NCI-H2107 treated with DMSO at 0.1 percent for 48 hours (cell line): ENCODE data around the gene FCGBP.
"Not testable (repeated sequence)": the region's sequence is repeated elsewhere in the genome, so short reads cannot be mapped to it uniquely, and the experiment has no call there.

Experiments
- DNase-seq: peaks from one replicate; lab custom pipeline; 2025; ENCODE audit not compliant: unreplicated experiment; lab: John Stamatoyannopoulos, UW

The FCGBP gene

GRCh38 chr19:39919976-39920375 is 14.5 kb downstream of the FCGBP start:
- no peak for DNase-seq

GRCh38 chr19:39918183-39918651 is 16.2 kb downstream of the FCGBP start:
- DNase-seq: no peak

GRCh38 chr19:39917561-39918182 is 16.8 kb downstream of the FCGBP start:
- DNase-seq: no peak

DNA sequence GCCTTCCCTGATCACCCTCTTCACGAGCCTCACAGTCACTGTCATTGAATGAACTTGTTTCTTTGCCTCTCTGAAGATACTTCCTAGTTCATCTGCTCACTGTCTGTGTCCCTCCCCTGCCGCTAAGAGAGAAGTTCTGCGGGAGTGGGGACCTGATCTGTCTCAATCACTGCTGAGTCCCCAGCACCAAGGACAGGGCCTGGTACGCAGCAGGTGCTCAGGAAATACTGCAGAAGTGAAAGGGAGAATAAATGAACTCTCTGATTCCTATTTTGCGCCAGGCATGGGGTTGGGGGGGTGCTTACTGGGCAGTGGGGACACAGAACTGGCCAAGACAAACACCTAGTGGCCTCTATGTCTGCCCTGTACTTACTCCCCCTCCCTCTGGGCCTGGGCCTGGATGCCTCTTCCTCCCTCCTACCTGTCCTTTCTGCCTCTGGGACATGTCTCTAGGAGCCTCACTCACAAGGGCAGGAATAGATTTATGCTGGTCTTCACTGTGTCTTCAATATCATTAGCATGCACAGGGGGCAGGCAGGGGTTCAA is 17.5 kb downstream of the FCGBP start:
- DNase-seq: no peak

DNA sequence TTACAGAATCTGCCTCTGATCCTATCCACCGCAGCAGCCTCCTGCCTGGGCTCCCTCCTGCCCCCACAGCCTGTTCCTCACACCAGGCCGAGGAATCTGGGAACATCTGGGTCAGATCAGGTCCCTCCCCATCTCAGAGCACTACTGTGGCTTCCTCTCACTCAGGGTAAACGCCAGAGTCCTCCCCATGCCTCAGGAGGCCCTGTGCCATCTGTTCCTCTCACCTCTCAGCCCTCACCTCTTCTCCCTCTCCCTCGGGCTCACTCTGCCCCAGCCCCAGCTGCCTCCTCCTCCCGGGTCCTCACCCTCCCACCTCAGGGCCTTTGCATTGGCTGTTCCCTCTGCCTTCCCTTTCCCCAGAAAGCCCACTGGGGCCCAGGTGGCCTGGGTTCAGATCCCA is 18.2 kb downstream of the FCGBP start:
- DNase-seq: no peak

GRCh38 chr19:39915848-39916215 is 18.6 kb downstream of the FCGBP start:
- DNase-seq: peak; percentile 13

DNA sequence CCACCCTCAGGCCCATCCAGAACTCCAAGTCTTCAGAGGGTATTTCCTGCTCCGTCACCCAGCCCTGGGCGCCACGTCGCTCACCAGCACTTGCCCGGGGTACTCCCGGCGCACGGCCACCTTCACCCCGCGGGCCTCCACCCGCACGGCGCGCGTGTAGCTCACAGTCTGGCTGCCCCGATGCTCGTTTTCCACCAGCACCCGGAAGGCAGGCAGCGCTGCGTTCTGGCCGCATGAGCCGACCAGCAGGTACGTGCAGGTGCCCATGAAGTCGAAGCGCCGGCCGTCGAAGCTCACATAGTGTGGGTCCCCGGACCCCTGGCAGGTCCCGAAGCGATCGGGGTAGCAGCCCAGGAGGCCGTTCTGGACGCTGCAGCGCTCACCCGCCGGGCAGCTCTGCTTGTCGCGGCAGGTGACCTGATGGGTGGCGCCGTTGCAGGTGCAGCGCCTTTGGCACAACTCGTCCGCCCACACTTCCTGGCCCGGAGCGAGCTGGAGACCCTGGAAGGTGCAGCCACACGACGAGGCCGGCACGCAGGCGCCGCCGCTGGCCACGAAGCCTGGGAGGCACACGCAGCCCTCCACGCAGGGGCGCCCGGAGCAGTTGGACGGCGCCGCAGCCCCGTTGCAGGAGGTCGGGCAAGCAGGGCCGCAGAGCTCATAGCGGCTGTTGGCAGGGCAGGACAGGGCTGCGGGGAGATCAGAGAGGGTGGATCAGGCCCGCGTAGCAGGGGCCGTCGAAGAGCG is 19.2 kb downstream of the FCGBP start:
- DNase-seq: no peak

- DNase-seq: no peak
These were observed 20.6 kb downstream of the FCGBP start for GRCh38 chr19:39913682-39914333.

DNA sequence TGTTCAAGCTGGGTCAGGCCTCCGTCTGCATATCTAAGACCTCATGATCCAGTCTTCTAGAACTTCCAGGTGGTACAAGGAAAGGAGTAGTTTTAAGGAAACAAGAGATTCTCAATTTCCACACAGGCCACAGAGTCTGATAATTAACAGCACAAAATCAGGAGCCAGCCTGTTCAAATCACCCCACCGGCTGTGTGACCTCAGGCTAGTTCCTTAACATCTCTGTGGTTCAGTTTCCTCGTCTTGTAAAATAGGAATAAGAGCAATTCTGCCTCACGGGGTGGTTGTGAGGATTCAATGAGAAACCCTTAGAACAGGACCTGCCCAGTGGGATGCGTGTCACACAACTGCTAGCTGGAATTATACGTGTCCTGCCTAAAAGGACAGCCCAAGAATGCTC is 25.6 kb downstream of the FCGBP start:
- DNase-seq: no peak

DNA sequence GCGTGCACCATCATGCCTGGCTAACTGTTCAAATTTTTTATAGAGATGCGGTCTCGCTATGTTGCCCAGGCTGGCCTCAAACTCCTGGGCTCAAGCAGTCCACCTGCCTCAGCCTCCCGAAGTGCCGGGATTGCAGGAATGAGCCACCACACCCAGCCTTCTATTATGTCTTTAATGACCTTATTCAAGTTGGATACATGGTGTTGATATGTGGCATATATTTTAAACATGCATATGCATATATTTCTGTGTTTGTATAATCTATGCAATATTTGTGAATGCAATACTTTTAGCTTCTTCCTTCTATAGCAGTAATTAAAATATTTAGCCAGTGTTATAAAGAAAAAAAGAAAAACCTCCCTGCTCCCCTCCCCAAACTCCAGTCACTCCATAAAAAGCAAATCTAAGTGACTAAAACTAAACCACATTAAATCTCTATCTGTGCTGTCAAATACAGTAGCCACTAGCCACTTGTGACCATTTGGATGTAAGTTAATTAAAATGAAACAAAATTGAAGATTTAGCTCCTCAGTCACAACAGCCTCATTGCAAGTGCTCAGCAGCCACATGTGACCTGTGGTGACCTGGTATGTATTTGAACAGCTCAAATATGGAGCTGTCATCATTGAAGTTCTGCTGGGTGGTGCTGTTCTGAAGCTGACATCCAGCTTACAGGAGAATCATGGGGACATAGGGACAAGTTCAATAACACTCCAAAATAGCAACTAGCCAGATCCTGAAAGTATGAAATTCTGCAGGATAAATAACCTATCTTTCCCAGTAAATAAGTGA is 27.4 kb downstream of the FCGBP start:
- no peak for DNase-seq

DNA sequence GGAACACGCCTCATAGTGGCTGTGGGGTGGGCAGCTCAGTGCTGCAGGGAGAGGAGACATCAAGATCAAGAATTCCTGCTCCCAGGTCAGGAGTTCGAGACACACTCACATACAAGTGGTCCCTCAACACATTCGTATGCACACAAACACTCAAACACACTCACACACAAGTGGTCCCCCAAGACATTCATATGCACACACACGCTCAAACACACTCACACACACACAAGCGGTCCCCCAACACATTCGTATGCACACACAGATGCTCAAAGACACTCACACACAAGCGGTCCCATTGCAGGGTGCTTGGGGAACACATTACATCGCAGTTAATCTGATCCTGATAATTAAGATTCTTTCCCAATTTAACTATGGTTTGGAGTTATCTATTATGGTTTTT is 28.2 kb downstream of the FCGBP start:
- DNase-seq: no peak

DNA sequence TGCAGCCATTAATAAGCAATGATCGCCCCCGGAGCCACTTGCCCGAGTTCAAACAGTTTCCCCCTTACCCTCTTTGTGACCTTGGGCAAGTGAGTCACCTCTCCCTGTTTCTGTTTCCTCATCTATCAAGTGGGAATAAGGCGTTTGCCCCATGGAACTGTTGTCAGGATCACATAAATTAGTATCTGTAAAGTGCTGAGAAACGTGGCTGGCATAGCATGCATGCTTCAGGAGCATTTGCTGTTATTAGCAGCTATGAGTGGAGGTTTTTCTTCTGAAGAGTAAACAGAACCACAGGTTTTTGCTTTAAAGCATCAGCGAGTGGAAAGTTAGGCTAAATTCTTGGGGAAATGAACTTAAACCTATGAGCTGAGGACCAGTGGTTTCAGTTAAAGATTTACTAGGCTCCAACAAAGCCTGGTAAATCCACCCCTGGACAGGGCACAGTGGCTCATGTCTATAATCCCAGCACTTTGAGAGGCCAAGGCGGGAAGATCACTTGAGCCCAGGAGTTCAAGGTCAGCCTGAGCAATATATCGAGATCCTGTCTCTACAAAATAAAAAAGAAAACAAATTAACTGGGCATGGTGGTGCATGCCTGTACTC is 30.8 kb downstream of the FCGBP start:
- DNase-seq: not testable (repeated sequence)

GRCh38 chr19:39902326-39902725 is 32.1 kb downstream of the FCGBP start:
- not testable (repeated sequence) for DNase-seq

GRCh38 chr19:39901681-39902080 is 32.8 kb downstream of the FCGBP start:
- not testable (repeated sequence) for DNase-seq

GRCh38 chr19:39898858-39899257 is 35.6 kb downstream of the FCGBP start:
- DNase-seq: not testable (repeated sequence)

DNA sequence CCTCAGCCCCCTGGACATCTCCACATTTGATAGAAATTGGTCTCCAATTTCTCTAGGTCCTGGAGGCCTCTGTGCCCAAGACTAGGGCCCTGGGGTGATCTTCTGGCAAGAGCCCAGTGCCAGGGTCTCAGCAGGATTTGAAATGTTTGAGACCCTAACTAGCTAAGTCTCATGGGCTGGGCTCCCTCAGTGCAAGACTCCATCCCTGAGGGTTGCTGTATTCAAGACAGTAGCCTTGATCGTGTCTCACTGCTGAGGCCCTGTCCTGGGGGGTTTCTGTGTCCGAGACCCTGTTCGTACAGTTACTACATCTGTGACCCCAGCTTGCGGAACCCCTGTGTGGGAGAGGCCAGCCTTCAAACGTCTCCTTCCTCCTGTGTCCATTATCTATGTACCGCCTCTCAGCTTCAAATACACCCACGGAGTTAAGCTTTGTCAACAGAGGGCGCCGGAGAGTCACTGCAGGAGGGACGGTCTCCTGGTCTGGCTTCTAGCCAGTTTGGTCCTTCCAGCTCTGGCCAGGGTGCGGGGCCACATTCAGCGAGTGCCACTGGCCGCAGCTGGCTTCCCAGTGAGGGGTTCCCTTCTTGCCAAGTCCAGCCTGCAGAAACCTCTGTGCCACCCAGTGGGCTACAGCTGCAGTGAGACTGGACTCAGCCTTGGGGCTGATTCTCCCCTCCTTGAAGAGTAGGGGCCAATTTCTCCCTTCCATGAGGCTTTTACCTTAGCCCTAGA is 36.8 kb downstream of the FCGBP start:
- DNase-seq: peak; percentile 1

DNA sequence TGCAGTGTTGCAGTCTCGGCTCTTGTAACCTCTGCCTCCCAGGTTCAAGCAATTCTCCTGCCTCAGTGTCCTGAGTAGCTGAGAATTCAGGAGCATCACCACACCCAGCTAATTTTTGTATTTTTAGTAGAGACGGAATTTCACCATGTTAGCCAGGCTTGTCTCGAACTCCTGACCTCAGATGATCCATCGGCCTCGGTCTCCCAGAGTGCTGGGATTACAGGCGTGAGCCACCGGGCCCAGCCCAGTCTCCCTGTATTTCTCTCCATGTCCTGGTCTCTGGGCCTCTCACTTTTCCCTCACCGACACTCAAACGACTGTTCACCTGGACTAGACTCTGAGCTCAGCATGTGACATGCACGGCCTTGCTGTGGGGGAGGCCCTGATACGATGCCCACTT is 39.3 kb downstream of the FCGBP start:
- not testable (repeated sequence) for DNase-seq

DNA sequence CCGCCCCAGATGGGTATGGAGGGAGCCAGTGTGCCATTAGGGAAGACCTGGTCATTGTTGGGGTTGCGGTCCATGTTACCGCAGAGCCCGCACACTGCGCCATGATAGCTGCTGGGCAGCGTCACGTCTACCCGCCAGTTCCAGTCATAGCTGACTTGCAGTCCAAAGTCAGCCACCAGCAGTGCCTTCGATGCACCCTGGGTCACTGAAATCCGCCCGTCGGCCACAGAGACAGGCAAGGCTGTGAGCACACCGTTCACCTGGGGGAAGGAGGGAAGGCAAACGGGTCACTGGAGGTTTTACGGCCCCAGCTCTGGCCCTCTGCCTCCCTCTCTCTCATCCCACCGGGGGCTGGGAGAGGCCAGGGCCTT is 40.2 kb downstream of the FCGBP start:
- not testable (repeated sequence) for DNase-seq

DNA sequence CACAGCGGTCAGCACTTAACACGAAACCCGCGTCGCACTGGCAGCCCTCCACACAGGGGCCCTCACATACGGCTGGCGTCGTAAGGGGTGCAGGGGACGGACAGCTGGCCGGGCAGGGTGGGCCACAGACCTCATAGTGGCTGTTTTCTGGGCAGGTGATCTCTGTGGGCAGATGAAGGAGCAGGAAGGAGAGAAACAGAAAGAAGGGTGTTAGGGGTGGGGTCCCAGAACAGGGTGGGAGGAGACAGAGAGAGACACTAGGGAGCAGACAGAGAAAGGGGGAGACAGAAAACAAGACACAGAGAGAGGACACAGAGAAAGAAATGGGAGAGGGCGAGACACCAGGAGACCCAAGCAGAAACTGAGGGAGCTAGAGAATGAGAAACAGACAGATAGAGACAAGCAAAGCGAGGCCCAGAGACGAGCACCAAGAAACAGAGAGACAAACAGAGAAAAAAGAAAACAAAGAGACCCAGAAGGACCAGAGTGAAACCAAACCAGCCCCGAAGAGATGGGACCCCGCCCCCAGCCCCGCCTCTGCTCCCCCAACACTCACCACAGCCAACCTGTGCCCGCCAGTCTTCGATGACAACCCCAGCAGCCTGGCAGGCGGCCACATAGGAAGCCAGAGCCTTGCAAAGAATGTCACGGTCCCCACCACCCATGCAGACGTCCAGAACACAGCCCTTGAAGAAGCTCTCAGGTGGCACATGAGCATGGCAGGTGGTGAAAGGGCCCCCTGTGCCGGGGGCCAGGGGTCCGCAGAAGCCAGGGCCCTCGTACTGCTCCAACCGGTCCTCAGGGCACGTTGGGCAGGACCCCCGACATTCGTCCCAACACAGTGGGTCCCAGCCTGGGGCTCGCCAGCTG is 40.8 kb downstream of the FCGBP start:
- peak; percentile 14 for DNase-seq
